Activated CD4-positive, alpha-beta T cell treated with anti-CD3 and anti-CD28 coated beads for 48 hours (primary cell): ENCODE measurements around the gene ACP5.

Source experiments
- DNase-seq: peaks from one replicate; pipeline ENCODE4 v3.0.0-alpha.2; 2020

Gene ACP5

GRCh38 chr19:11547929-11548700 is 29.3 kb downstream of the ACP5 start:
- DNase-seq: no peak

GRCh38 chr19:11541238-11541637 is 36.2 kb downstream of the ACP5 start:
- DNase-seq: no peak

- DNase-seq: no peak
Observed at GRCh38 chr19:11540645-11541044, 36.8 kb downstream of the ACP5 start.

- DNase-seq: no peak
Observed at GRCh38 chr19:11539495-11540365, 37.7 kb downstream of the ACP5 start.

- DNase-seq: no peak
Observed at GRCh38 chr19:11538232-11539036, 39.0 kb downstream of the ACP5 start, which contains the start of gene CNN1. Gene CNN1 (plus strand): TSS chr19:11538851. CDS start chr19:11538928, 77 bp downstream.

GRCh38 chr19:11535792-11536595 is 41.5 kb downstream of the ACP5 start:
- peak; percentile 92 for DNase-seq

- no peak for DNase-seq
Observed at GRCh38 chr19:11534948-11535347, 42.5 kb downstream of the ACP5 start.

- DNase-seq: no peak
Observed at GRCh38 chr19:11534538-11534937, 42.9 kb downstream of the ACP5 start.

GRCh38 chr19:11530432-11530831 is 47.0 kb downstream of the ACP5 start:
- DNase-seq: peak; percentile 80

GRCh38 chr19:11528551-11529341 is 48.7 kb downstream of the ACP5 start, which contains the start of gene ECSIT:
Gene ECSIT (minus strand): TSS chr19:11529134. CDS start chr19:11519170, 9,964 bp downstream.
- DNase-seq: peak; percentile 97
